Measurements from ENCODE around the gene ABCC4. TPM values are rescaled to one million over a fixed set of nuclear protein-coding genes. Genes with fewer than 3 reads are reported as not detected.

Gene ABCC4
- polyA plus RNA-seq, 1 donor from 2014 or later = 2.4 TPM

GRCh38 chr13:95226932-95227695, 74.1 kb downstream of the ABCC4 start:
- Histone ChIP-seq H3K9me2 (ENCODE audit: insufficient read depth, low read length) (no peaks in the 10 kb centered on the region), H3K27ac (ENCODE audit: low read length) (no peak overlapping the region), H3K9me3 (ENCODE audit: low read length) (no peaks in the 10 kb centered on the region), H2AFZ (ENCODE audit: low read depth, low read length) (no peak overlapping the region), H3K4me3 (ENCODE audit: low read length) (no peak overlapping the region), H4K20me1 (ENCODE audit: insufficient read depth) (no peaks in the 10 kb centered on the region), H3K79me2 (replicated peaks; ENCODE audit: insufficient read depth, low read length) (no peaks in the 10 kb centered on the region), H3F3A (ENCODE audit: insufficient read depth, low read length, poor library complexity, severe bottlenecking) (no peaks in the 10 kb centered on the region), H3K4me2 (ENCODE audit: low read length) (no peak overlapping the region), H3K36me3 (ENCODE audit: insufficient read depth, low read length) (no peaks in the 10 kb centered on the region), H3K27me3 (ENCODE audit: insufficient read depth, low read depth, low read length) (no peaks in the 10 kb centered on the region), H3K9ac (ENCODE audit: low read length) (no peak overlapping the region)
- no peak for TF ChIP-seq TAF1 (IDR thresholded peaks at IDR 0.05; ENCODE audit: low read depth)
- no peak for TF ChIP-seq POLR2AphosphoS5 (IDR thresholded peaks at IDR 0.05)
- no peak for TF ChIP-seq MXI1 (conservative IDR thresholded peaks at IDR 0.05; ENCODE audit: poor library complexity, severe bottlenecking)
- no peak for TF ChIP-seq EP300 (conservative IDR thresholded peaks at IDR 0.05; ENCODE audit: poor library complexity, severe bottlenecking)
- TF ChIP-seq EZH2 (IDR thresholded peaks at IDR 0.05; ENCODE audit: borderline replicate concordance, insufficient read depth, low read length, poor library complexity, severe bottlenecking) = no peak

- no peak overlapping the region for H3K27ac ChIP-seq (ENCODE audit: low read length)
- no peaks in the 10 kb centered on the region for H4K20me1 ChIP-seq (ENCODE audit: insufficient read depth)
- no peaks in the 10 kb centered on the region for H3K27me3 ChIP-seq (ENCODE audit: insufficient read depth, low read depth, low read length)
Observed at GRCh38 chr13:95226476-95226875, 74.8 kb downstream of the ABCC4 start.

More at GRCh38 chr13:95226476-95226875, 74.8 kb downstream of the ABCC4 start:
- Histone ChIP-seq H3K79me2 (replicated peaks; ENCODE audit: insufficient read depth, low read length) (no peaks in the 10 kb centered on the region), H3K9ac (ENCODE audit: low read length) (no peak overlapping the region), H3K9me2 (ENCODE audit: insufficient read depth, low read length) (no peaks in the 10 kb centered on the region), H3K4me2 (ENCODE audit: low read length) (no peak overlapping the region), H3K4me3 (ENCODE audit: low read length) (no peak overlapping the region), H3K9me3 (ENCODE audit: low read length) (no peaks in the 10 kb centered on the region), H3F3A (ENCODE audit: insufficient read depth, low read length, poor library complexity, severe bottlenecking) (no peaks in the 10 kb centered on the region), H3K36me3 (ENCODE audit: insufficient read depth, low read length) (no peaks in the 10 kb centered on the region), H2AFZ (ENCODE audit: low read depth, low read length) (no peak overlapping the region)
- TF ChIP-seq CTCF (IDR thresholded peaks at IDR 0.05; ENCODE audit: poor library complexity, severe bottlenecking) (no peak), MXI1 (conservative IDR thresholded peaks at IDR 0.05; ENCODE audit: poor library complexity, severe bottlenecking) (no peak), SMC3 (conservative IDR thresholded peaks at IDR 0.05; ENCODE audit: poor library complexity) (no peak), REST (IDR thresholded peaks at IDR 0.05; ENCODE audit: borderline replicate concordance) (no peak), EZH2 (IDR thresholded peaks at IDR 0.05; ENCODE audit: borderline replicate concordance, insufficient read depth, low read length, poor library complexity, severe bottlenecking) (no peak), POLR2AphosphoS5 (IDR thresholded peaks at IDR 0.05) (no peak), EP300 (conservative IDR thresholded peaks at IDR 0.05; ENCODE audit: poor library complexity, severe bottlenecking) (no peak), TAF1 (IDR thresholded peaks at IDR 0.05; ENCODE audit: low read depth) (no peak)

All from neural cell (in vitro differentiated cells).